Measurements from ENCODE around the gene BNC2.

BNC2 gene

DNA sequence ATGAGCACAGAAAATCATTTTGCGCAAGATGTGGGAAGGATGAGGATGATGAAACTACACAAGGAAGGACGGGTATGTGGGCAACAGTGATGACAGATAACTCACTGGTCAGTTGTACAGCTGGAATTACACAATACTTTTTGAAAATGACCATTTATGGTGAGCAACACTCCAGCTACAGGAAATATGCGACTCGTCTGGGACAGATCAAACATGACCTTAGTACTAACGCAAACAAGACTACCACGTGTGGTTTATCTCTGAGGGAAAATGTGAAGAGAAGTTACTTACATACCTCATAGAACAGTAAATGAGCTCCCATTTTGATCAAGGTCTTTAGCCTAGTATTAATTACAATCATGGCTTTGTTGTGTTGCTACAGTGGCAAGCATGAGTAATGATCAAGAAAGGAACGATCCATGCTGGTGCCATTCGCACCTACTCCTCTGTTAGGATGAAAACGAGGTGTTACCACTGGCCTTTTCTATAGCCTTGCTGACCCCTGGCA is 456.9 kb downstream of the BNC2 start:
- no peak for DNase-seq (ENCODE audit: low spot score)

DNA sequence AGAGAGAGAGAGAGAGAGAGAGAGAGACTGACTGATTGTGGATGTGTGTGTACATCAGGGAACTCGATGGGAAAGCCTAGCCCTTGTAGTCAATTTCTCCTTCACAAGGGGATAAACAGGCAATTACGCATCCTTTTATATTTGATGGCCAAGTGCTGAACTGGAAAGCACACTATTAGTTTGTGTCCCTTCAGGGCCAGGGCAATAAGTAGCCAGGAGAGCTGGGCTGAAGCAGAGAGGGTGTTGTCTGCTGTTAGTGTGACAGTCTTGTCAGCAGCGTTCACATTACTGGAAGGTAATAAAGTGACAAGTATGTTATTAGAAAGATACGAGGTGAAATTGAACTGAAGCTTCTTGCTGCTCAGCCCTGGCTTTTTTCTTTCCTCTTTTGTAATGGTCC is 457.7 kb downstream of the BNC2 start:
- no peak for DNase-seq (ENCODE audit: low spot score)

DNA sequence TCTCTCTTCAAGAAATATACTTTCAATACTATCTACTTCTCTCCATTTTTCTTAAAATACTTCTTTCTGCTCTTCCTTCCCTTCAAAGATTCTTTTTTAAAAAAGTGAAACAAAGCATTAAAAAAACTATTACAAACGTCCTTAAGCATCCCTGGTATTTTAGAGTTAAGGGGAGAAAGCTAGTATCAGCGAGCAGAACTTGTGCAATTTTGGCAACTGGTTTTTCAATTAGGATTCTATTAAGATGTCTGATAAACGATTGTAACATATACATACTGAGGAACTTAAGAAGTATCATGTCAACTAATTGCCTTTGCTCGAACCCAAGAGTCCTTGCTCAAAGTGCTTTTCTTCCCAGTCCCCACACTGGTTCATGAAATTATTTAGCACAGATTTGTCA is 459.2 kb downstream of the BNC2 start:
- DNase-seq (ENCODE audit: low spot score), result no peak

DNA sequence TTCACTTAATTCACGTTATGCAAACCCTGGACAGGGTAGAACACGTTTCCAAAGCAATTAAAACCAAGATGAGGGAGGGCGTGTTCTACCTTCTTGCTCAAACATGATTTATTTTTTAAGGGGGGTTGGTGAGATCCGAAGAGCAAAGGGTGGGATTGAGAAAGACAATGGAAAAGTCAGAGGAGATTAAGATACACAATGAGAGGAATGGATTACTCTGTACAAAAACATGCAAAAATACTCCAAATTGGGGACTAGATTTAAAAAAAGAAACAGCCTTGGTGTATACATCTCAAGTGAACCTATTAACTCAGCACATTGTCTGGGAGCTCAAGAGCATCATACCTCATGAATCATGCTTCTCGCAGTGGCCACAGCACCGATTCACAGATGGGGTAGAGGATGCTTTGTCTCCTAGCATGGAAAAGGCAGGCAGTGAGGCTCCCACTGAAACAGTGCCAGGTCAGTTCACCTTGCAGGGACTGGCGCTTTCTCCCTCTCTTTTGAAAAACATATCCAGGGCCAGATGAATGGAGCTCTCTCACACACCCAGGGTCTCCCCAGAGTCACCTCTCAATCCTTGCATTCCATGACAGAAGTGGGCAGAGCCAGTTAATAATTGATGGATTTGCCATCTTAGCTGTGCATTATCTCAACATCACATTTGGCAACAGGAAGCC is 459.7 kb downstream of the BNC2 start:
- DNase-seq (ENCODE audit: low spot score), result no peak

DNA sequence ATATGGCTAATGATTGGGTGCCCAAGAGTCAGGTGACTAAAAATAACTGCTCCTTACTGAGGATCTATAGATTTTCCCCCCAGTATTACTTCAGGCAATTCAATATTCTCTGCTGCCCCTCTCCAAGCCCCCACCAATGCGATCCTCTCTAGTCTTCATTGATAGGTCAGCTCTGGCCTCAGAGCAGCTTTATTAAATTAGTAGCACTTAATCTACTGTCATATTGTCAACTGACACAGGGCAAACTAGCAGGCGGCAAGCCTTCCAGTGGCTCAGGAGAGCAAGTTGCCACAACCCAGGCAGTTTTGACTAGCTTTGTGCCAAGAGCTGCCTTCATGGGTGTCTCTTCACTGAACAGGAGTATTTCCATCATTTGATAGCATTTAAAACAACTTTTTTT is 462.9 kb downstream of the BNC2 start:
- no peak for DNase-seq (ENCODE audit: low spot score)

DNA sequence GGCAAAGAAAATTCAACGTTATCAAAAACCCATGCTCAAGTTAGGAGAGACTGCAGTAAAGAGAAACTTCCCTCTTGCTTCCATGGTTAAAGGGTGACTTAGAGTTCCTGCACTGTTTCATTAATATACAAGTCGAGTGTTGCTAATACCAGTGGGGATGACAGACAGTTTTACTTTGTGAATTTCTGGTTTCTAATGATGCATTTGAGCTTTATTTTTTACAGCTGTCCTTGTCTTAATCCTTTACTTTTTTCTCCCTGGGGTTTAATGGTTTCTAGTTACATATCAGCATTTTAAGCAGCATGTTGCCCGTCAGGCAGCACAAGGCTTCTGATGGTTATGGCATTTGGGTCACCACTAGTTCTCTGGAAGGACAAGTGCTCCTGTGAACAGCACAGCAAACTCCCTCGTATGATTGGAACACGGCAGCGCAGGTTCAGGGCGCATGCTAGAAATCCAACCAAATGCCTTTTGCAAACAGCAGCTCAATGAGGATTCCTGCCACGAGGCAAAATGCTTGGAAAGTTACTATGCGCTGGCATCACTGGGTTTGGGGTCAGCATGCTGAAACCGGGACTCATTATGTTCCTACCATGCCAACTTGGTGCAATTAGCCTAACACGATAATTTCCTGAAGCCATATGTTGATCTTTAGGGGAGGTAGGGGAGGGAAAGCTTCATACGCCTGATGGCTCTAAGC is 463.8 kb downstream of the BNC2 start:
- no peak for DNase-seq (ENCODE audit: low spot score)

DNA sequence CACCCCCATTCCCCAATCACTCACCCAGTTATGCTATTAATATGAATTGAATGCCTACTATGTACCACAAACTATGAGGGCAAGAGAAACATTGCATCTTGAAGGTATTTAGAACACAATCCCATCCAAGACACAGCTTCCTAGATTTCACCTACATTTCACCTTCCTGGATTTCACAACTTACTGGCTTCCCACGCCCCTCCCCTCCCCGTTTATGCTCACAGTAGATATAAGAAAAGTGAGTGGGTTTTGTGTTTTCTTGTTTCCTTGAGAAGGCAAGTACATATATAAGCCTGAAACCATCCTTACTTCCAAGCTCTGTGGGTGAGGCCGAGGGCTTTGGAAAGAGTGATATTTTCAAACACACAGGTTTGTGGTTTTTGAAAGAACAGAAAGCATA is 465.0 kb downstream of the BNC2 start:
- DNase-seq (ENCODE audit: low spot score), result no peak

DNA sequence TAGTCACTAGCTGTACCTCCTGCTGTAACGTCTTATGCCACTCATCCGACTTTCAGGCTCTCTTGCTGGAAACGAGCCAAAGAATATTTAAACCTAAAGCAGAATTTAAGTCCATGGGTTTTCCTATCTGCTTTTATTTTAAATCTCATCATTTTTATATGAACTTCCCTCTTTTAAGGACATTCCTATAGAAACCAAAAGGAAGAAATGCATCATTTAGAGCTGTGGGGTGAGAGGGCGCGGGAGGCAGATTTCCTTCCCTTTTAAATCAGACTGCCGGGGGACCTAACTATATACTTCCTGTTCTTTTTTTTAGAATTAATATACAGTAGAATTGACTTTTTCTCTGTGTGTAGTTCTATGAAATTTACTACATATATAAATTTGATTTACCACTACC is 468.8 kb downstream of the BNC2 start:
- no peak for DNase-seq (ENCODE audit: low spot score)

DNA sequence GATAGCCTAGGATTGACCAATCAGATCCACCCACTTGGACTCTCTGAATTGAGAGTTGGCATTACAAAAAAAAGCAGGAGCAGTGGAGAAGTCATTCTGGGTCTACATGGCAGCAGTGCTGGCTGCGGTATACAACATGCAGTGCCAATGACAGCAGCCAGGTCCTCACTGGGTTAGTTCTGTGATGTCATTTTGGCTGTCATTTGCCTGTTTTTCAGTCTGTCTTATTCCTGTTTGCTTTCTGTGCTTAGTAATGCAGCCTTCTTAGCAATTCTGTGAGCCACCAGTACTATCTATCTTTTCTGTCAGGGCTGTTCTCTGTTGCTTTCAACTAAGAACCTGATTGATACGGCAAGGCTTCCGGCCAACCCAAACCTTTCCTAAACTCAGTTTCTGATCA is 471.8 kb downstream of the BNC2 start:
- no peak for DNase-seq (ENCODE audit: low spot score)

DNA sequence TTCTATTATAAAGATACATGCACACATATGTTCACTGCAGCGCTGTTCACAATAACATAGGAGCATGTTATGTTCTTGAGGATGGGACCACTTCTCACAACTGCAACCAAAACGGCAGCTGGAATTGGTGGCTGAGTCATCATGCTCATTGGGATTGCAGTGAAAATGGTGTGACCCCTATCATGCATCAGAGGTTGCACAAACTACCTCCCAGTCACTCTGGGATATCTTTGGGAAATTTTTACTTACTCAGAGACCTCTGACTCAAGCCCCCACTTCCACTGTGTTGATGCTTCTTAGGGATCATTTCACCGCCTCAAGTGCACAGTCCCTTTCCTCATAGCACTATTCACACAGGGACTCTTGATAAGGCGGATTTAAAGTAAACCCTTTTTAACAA is 474.1 kb downstream of the BNC2 start:
- no peak for DNase-seq (ENCODE audit: low spot score)

DNA sequence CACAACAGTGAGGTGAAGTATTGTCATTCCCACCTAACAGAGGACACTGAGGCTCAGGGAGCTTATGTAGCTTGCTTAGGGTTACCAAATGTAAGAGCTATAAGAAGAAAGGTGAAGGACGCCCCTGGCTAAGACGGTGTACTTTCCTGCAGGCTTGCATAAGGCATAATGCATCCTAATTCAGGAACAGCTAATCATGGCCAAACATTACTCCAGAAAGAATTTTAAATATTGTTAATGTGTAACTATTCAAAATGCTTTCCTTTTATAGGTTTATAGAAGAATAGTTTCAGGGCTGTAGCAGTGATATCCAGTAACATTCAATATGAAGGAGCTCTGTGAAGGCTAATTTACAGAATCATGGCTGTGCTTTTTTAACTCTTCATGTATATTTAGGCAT is 479.1 kb downstream of the BNC2 start:
- no peak for DNase-seq (ENCODE audit: low spot score)

DNA sequence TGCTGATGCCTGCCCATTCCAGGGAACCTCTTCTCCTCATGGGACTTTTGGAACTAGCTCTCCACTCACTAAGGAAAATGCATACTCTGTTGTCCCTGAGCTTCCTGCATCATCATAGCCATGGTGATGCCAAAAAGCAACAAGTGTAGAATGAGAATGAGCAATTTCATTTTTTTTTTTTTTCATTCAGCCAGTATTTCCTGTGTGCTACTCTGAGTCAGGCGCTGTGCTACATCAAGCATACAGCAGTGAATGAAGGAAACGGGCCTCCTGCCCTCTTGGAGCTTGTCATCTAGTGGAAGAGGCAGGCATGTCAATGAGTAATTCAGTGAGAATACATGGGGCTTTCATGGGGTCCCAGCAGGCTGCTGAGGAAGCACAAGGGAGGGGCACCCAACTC is 483.1 kb downstream of the BNC2 start:
- no peak for DNase-seq (ENCODE audit: low spot score)

DNA sequence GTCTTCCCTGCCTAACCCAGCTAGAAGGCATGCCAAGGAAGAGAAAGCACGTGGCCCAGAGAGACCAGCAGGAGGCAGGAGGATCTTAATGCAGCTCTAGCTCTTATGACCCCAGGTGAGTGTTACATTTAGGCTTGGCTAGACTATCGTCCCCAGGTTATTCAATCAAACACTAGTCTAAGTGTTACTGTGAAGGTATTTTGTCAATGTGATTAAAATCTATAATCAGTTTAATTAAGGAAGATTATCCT is 483.7 kb downstream of the BNC2 start:
- no peak for DNase-seq (ENCODE audit: low spot score)

DNA sequence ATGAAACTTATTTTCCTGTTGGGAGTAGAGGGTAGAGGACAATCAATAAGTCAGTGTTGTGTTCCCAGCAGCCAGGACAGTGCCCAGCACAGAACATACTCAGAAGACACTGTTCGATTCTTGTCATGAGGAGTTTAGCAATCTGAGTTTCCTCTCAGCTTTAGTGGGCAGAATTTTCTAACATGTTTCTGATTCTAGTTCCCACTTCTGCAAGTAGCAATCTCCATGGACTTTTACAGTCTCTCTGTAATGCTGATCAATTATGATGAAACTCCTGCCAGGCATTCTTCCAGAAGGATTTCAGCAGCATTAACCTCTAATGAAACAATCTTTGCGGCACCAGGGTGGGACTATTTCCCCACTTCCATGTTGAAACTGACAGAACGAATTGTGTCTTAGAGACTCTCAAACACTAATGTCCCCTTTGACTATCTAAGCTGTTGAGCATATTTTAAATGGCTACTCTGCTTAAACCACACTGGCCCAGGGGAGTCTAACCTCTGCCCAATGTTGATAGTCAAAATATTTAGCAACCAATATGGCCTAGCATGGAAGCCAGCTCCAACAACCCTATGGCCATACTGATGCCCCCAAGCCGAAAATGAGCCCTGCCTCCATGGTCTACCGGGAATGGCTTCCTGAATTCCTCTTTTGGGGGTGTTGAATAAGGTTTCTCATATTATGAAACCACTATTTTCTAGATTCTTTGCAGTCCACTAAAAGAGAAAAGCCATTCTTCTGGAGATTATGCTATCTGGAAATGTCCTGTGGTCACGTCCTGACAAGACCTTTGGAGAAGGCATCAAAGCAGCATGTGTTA is 484.3 kb downstream of the BNC2 start:
- DNase-seq (ENCODE audit: low spot score), result no peak

DNA sequence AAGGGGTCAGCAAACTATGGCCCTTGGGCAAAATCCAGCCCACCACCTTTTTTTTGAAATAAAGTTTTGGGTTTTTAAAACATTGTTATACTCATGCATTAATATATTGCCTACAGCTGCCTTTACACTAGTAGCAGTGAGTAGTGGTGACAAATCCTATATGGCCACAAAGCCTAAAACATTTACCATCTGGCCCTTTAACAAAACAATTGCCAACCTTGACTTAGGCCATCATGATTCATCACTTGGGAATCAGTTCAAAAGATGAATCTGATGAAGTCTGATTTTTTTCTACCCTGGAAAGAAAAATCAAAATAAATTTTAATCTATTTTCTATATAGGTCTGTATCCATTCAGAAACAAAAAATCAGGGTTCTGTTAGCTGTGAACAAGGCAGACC is 484.9 kb downstream of the BNC2 start:
- no peak for DNase-seq (ENCODE audit: low spot score)

DNA sequence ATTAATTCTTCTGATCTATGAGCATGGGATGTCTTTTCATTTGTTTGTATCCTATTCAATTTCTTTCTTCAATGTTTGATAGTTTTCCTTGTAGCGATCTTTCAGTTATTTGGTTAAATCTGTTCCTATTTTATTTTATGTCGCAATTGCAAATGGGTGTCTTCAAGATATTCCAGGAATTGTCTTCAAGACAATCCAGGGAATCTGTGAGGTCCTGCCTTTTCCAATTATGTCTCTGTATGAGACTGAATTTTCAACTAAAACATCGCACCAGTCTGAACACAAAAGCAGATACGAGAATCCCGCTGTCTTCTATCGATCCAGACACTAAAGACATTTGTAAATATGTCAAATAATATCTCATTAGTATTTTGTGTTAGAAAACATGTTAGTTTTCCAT is 485.5 kb downstream of the BNC2 start:
- no peak for DNase-seq (ENCODE audit: low spot score)

DNA sequence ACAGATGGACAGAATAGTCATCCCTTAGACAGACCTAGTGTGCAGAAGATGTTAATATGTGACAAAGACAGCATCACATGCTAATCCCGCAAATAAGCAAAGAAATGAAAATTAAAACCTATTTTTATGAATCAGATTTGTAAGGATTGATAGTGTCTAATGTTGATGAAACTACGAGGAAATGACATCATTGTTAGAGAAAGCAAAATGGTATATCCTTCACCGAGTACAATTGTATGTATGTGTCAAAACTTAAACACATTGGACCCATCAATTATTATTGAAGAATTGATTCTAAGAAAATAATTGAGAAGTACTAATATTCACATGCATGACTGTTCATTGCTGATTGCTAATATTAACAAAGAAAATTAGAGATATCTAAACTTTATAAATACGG is 493.2 kb downstream of the BNC2 start:
- DNase-seq (ENCODE audit: low spot score), result no peak

DNA sequence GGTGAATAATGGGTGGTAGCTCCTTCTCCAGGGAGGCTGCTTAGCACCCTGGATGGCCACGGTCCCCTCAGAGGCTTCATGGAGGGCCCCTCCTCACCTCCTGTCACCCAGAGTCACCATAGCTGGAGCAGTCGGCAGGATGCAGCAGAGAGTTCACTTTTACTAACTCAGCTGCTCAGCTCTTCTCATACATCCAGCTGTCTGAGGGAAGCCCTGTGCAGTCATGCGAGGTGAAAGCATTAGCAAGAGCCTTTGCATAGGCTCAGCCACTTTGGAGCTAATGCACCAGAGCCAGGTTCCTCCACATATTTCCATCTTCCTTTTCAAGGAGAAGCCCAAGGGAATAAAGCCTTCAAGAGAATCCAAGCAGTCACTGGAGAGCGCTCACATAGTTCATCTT is 499.2 kb downstream of the BNC2 start:
- no peak for DNase-seq (ENCODE audit: low spot score)

DNA sequence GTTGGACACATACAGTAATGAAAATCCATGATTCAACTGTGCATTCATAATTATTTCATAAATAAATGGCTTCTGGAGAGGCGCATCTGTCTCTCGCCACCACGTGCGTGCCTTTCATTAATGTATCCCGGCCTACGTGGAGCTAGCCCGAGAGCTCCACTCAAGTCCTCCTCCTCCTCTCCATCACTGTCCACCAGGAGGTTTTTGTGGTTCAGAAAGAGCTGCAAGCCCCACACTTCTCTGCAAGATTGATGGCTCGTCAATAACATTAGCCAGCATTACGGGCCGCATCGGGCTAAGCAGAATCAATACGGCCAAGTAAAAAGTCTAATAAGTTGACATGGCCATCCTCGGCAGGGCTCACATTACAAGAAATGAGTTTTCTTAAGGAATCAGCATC is 499.8 kb downstream of the BNC2 start:
- no peak for DNase-seq (ENCODE audit: low spot score)

DNA sequence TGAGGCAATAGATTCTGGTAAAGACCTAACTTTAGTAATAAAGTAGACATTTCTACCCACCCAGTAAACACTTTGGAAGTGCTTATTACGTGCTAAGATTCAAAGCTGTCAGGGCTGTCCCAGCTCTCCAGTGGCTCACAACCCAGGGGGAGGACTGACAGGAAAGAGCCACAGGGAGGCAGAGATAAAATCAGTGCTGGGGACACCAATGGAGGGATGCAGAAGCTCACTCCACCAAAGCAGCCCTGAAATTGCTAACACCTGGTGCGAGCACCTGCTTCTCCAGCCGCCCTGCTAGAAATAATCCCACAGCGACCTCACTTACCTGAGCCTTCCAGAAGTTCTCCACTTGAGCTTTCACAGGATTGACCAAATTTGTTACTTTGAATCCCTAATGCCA is 501.0 kb downstream of the BNC2 start:
- no peak for DNase-seq (ENCODE audit: low spot score)

DNA sequence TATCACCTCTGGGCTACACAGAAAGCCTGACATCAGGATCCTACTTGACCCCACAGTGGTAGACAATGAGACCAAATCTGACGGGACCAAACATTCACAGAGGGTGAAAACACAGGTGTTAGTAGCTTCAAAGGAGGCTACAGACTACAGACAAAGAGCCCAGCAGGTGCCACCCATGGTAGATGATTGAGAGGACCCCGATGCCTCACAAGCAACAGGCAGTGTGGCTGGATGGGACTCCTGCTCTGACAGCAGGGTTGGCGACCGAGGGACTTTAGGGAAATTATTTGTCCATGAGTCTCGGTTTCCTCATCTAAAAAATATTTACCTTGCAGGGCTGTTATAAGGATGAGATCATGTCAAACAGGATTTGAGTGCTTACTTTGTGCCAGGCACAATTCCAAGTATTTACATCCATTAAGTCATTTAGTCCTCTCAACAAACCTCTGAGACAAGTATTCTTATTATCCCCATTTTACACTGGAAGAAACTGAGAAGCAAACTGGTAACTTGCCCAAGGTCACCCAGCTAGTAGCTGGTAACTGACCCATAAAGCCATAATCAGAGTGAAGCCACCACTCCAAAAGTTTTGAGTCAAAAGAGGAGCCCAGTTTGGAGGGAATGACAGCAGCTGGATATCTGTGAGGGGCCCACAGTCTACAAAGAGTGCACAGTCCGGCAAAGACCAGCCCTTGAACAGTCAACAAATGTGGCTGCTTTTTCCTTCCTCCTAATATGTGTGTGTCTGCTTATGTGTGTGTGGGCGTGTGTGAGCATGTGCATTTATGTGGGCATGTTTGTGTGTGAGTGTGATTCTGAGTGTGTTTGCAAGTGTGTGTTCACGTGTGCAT is 502.0 kb downstream of the BNC2 start:
- no peak for DNase-seq (ENCODE audit: low spot score)

DNA sequence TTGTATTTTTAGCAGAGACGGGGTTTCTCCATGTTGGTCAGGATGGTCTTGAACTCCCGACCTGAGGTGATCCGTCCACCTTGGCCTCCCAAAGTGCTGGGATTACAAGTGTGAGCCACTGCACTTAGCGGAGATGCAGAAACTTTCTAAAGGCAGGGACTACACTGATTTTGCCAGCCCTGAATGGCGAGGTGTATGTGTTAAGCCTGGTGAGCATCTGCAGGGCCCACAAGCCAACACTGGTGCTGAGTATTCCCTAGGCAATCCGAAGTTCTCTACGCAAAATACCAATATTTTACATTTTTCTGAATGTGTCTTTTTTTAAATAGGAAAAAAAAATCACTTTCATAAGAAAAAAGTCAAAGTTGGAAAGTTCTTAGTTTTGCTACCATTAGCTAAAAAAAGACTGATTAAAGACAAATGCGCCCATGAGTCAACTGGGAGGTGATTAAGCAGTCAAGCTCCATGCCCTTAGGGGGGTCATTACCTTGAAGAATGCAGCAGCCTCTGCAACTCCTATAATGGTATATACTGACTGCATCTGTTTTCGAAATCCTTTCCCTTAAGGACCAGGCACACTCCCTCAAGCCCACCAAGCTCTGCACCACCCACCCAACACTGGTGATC is 502.8 kb downstream of the BNC2 start:
- no peak for DNase-seq (ENCODE audit: low spot score)

All from hematopoietic multipotent progenitor cell treated with erythropoietin and hydrocortisone succinate and interleukin-3 and kit ligand, for 17 days (in vitro differentiated cells).